Amniotic stem cell (primary cell): ENCODE data around the gene SGMS1.
A peak's percentile ranks its signal among the peaks of the same experiment; 100 is the strongest.
"Not testable (repeated sequence)": the region's sequence is repeated elsewhere in the genome, so short reads cannot be mapped to it uniquely, and the experiment has no call there.

Experiments used
- DNase-seq: peaks from one replicate; lab custom pipeline; 2025; lab: John Stamatoyannopoulos, UW

Gene SGMS1

DNA sequence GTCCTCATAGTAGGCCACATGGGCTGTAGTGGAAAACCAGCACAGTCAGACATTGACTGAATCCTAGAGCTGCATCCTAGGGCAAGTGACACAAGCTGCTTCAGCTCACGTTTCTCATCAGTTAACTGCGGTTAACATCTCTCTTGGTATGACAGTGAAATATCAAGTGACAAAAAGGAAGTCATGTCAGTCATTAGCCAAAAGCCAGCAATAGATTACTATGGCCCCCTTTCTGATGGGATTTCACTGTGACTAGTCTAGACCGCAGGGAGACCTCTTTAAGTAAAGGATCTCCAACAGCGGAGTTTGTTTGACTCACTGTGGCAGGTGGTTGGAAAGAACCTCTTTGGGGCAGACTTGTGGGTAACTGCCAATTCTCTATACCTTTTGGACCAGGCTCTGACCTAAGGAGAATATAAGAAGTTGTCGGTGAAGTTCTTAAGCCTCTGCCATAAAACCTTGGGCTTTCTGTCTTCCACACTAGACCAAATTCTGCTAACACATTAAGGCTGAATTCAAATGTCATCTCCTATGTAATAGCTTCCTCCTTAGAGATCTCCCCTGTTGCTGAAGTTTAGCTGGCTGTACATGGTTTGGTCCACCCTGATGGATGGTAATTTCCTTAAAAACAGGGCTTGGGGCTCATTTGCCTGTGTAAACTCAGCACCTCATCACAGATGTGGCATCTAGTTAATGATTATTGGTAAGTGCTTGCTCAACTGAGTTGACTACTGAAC is 115.3 kb downstream of the SGMS1 start:
- DNase-seq, result no peak

DNA sequence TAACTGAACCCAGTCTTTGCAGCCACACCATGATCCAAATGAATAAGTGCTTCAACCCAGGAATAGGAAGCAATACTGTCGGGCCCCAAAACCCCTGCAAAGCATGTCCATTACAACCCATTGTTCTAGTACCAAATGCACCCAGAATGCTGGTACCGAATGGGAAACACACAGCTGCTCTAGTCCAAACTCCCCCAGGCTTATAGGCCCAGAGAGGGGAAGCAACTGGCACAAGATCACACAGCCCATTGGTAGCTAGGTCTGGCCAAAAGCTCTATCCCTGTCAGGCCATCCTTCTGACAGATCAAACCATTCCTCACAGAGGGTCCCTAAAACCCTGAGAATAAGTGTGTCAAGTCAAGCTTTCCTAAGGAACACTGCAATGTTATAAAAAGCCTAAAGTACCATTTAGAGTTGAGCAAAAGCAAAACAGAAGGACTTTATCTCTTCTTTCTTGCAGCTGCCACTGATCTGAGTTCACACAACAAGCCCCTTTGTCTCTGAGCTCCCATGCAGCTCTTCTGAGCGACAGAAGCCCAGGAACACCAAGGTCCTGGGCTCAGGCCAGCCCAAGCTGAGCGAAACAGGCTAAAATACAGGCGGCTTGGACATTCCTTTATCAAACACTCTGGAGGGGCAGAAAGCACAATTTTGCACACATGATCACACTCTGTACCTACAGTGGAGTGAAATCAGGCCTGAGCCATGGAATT is 116.7 kb downstream of the SGMS1 start:
- no peak for DNase-seq

- no peak for DNase-seq
These were observed 119.4 kb downstream of the SGMS1 start for GRCh38 chr10:50504389-50504788.

DNA sequence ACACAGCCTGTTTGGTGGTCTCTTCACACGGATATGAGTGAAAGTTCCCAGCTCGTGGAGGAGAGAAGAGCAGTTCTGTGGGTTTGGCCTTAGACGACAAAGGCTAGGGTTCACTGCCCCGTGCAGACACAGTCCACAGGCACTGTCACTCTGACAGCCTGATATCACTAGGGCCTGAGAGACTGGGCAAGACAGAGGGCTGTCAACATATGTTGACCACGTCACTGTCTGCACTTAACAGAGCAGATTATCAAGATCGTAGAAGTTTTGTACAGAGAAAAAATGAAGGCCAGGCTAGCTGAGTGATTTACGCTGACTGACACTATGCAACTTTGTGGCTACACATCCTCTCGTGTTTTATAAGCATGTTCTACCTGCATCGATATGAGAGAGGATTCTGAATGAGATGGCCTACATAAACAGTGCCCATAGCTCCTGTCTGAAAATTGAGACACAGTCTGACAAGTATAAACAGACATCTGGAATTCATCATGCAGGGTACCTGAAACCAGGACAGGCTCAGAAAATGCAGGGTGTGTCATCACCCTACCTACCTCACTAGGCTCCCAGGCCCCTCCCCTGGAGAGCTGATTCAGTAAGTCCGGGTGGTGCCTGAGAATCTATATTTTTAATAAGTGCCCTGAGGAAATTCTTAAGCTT is 120.0 kb downstream of the SGMS1 start:
- DNase-seq, result no peak

- not testable (repeated sequence) for DNase-seq
These were observed 120.6 kb downstream of the SGMS1 start for GRCh38 chr10:50503156-50503555.

DNA sequence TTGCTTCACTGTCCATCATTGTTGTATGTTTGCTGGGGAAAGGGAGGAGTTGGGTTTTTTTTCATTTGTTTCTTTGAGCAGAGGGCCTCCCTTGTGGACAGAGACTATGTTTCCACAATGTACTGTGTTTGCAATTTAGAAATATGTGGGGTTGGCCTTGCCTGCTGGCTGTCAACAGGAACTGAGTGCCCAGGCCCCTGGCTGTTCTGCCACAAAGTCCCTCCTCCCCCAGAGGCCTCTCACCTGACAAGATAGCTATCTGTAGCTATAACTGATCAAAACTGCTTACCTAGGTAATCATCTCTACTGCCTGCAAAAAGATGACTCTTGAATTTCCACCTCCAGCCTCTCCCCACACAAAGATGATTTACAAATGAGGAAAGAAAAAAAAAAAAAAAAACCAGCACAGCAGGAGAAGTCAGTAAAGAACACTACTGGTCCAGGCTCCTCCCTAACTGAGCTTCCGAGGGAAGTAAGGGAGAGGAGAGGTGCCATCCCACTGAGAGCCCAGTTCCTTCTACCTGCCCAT is 121.8 kb downstream of the SGMS1 start:
- no peak for DNase-seq

DNA sequence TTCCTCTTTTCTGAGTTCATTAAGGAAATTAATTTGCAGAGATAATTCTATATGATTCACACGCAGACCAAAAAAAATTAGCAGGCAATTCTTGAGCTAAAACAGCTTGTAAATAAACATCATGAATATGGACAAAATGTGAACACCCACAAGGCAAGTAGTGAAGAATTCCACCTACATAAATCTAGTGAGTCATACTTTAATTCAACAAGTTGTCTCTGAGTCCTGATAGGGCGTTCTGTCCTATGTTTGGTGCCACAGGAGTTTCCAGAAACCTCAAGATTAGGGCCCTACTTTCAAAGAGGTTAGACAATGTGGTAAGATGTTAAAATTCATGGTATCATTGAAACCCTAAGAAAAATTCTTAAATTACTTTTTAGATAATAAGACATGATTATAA is 122.3 kb downstream of the SGMS1 start:
- no peak for DNase-seq

GRCh38 chr10:50498465-50498864 is 125.3 kb downstream of the SGMS1 start:
- no peak for DNase-seq

DNA sequence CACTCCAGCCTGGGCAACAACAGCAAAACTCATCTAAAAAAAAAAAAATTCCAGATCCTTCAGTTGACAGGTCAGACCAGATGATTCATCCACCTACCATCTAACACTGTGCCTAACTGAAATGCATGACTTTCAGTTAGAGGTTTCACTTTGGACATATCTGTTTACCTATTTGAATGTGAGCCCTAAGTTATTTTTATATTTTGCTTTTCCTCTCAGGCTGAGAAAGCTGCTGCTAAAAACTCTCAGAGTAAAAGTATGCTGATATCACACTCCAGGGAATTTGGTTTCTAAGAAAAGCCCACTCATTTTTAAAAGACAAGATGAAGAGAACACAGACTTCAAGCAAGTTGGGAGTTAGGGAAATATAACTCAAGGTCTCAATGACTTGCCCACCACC is 126.0 kb downstream of the SGMS1 start:
- peak; percentile 7 for DNase-seq

- DNase-seq, result no peak
These were observed 127.5 kb downstream of the SGMS1 start for GRCh38 chr10:50496228-50496627.

DNA sequence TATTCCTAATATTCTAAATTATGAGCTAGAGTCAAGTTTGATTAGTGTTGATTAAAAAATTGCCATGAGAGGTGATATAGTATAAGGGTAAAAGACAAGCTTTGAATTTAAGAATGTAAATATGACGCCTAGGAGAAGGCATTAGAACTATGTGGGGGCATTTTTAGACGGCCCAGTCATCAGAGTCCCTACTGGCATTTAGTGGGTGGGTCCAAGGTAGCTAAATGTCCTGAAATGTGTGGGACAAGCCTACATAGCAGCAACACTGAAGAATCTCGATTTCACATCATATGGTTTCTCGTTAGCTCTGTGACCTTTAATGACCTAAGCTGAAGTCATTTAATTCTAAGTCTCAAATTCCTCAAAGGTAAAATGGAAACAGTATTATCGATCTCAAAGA is 133.5 kb downstream of the SGMS1 start:
- no peak for DNase-seq

GRCh38 chr10:50484550-50484949 is 139.2 kb downstream of the SGMS1 start:
- not testable (repeated sequence) for DNase-seq

DNA sequence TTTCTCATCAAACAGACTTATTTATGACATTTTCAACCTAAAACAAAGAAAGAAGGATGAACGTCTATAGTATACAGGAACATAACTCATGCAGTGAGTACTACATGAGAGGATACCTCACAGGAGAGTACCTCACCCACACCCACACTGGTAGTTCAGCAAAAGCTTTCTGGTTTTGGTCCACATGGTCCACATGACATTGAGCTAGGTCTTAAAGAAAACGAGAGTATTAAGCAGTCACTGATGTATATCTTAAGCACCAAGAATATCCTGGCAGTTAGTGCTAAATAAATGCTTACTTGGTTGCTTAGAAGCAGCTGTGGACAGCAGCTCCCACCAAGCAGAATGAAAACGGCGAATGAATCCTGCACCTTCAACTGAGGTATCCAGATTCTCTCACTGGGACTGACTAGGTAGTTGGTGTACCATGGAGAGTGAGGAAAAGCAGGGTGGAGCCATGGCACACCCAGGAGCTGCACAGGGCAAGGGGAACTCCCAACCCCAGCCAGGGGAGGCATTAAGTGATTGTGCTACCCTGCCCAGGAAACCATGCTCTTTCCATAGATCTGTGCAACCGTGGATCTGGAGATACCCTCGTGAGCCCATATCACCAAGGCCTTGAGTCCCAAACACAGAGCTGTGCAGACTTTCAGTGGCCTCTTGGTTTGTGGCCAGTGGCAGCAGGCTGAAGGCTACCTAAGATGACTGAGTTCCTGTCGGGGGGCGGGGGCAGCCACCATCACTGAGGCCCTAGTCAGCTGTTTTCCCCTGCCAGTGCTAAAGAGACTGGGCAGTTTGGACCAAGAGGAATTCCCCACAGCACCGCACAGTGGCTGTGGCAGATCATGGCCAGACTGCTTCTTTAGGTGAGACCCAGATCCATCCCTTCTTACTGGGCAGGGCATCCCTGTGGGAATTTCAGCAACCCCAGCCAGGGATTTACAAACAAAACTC is 143.4 kb downstream of the SGMS1 start:
- no peak for DNase-seq

DNA sequence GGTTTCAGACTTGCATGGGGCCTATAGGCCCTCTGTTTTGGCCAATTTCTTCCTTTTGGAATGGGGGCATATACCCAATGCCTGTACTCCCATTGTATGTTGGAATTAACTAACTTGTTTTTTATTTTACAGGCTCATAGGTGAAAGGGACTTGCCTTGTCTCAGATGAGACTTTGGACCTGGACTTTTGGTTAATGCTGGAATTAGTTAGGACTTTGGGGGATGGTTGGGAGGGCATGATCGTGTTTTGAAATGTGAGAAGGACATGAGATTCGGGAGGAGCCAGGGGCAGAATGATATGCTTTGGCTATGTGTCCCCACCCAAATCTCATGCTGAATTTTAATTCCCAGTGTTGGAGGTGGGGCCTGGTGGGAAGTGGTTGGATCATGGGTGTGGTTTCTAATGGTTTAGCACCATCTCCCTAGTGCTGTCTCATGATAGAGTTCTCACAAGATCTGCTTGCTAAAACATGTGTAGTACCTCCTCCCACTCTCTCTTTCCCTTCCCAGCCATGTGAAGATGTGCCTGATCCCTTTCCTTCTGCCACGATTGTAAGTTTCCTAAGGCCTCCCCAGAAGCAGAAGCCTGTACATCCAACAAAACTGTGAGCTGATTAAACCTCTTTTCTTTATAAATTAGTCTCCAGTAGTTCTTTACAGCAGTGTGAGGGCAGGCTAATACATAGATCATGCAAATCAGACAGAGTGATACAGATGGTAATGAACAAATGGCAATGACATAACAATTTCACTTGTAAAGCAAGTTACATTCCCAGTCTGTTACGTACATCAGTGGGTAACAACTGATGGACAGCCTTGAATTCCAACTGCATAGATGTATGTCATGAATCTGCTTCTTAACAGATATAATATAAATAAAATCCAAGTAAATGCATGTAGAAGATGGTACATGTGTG is 146.2 kb downstream of the SGMS1 start:
- no peak for DNase-seq

DNA sequence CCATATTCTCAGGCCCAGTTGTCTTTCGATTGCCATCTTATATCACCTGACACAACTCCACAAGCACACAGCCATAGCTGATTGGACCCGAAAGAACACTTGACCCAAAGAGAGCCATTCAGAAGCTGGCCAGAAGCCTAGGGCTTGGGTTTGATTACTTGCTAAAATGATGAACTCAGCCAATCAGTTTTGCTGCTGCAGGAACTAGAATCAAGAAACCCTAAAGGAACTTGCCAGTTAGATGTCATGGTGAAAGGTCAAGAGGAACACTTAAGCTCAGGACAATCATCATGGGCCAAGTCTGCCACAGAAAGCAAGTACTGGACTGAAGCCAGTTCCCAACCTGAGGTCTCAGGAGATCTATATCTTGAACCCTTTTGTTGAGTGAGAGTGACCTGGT is 150.0 kb downstream of the SGMS1 start:
- no peak for DNase-seq

- no peak for DNase-seq
These were observed 150.8 kb downstream of the SGMS1 start for GRCh38 chr10:50472914-50473313.

DNA sequence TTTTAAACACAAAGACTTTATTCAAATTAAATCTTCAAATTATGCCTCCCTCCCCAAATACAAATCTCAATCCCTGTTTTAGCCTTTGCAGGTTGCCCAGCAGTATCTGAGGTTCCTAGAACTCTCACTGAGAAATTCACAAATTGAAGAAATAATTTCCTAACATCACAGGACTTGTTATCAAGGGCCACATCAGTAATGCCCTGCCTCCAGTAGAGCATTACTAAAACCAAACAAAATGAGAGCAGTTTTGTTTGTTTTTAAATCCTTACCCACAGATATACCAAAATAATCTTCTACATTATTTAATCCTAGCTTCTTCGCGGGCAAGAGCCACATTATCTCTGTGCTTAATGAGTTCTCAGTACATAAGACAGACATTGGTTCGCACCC is 152.2 kb downstream of the SGMS1 start:
- no peak for DNase-seq

DNA sequence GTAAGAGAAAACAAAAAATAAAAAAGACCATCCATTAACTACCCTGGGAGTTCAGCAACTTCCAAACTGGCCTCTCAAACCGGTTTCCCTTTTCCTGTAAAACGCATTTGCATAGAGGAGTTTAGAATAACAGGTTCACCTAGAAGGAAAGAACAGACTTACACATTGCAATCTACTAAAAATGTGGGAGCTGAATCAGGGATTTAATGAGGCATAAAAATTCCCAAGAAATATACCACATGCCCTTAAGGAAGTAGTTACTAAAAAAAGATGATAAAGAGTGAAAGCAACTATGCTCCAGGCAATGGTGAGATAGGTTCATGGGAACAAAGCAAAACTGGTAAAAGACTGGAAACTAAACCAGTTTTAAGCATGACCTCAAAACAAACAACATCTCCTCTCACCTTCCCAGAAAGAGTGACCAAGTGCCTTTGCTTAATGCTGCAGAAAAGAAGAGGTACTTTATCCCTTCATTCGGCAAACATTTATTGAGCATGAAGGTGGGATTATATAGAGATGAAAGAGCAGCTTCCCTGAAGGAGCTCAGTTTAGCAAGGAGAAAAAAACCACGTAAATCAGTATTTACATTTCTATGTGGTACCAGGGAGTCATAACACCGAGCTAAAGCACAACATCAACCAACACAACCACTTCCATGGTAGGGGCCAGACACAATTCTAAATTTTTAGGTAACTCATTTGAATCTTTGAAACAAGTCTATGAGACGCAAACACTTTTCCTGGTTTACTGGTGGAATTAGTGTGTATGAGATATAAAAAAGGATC is 152.8 kb downstream of the SGMS1 start:
- DNase-seq, result no peak

GRCh38 chr10:50470345-50470744 is 153.4 kb downstream of the SGMS1 start:
- DNase-seq, result no peak

GRCh38 chr10:50469778-50470193 is 154.0 kb downstream of the SGMS1 start:
- DNase-seq, result no peak
